H9 (cell line): ENCODE results near the gene LPGAT1. TPM values are rescaled to one million over a fixed set of nuclear protein-coding genes. Genes with fewer than 3 reads are reported as not detected.

Experiments
- DNase-seq: peaks from one replicate; pipeline ENCODE4 v3.0.0-alpha.2; 2017
- H2AFZ ChIP-seq: one replicate; pipeline ENCODE4 v1.6.1; 2013; ENCODE audit warnings: mild to moderate bottlenecking, low read length, control low read depth, moderate library complexity
- H2AK5ac ChIP-seq: 2 replicates; pipeline ENCODE4 v1.6.1; 2013; ENCODE audit warnings: low read length, control low read depth, mixed read lengths; ENCODE audit not compliant: insufficient read length
- H2BK120ac ChIP-seq: one replicate; pipeline ENCODE4 v1.6.1; 2013; ENCODE audit warnings: low read depth, mild to moderate bottlenecking, low read length, control low read depth, inconsistent platforms; ENCODE audit not compliant: poor library complexity, severe bottlenecking
- H2BK12ac ChIP-seq: 2 replicates; pipeline ENCODE4 v1.6.1; 2013; ENCODE audit warnings: low read length, control low read depth, mixed read lengths, low read depth; ENCODE audit not compliant: insufficient read length
- H2BK15ac ChIP-seq: 2 replicates; pipeline ENCODE4 v1.6.1; 2013; ENCODE audit warnings: low read depth, low read length, control low read depth
- H2BK20ac ChIP-seq: one replicate; pipeline ENCODE4 v1.6.1; 2013; ENCODE audit warnings: low read depth, mild to moderate bottlenecking, low read length, control low read depth, inconsistent platforms; ENCODE audit not compliant: poor library complexity, severe bottlenecking
- H2BK5ac ChIP-seq: 2 replicates; pipeline ENCODE4 v1.6.1; 2013; ENCODE audit warnings: low read length, control low read depth, mixed read lengths; ENCODE audit not compliant: insufficient read length
- H3K14ac ChIP-seq: 2 replicates; pipeline ENCODE4 v1.6.1; 2013; ENCODE audit warnings: low read length, control low read depth; ENCODE audit not compliant: insufficient read depth
- H3K18ac ChIP-seq: 2 replicates; pipeline ENCODE4 v1.6.1; 2013; ENCODE audit warnings: low read depth, mild to moderate bottlenecking, mixed read lengths, low read length, control low read depth; ENCODE audit not compliant: insufficient read length
- H3K23ac ChIP-seq: 2 replicates; pipeline ENCODE4 v1.6.1; 2013; ENCODE audit warnings: low read length, control low read depth, mixed read lengths, low read depth; ENCODE audit not compliant: insufficient read length
- H3K23me2 ChIP-seq: 2 replicates; pipeline ENCODE4 v1.6.1; 2013; ENCODE audit warnings: low read depth, mild to moderate bottlenecking, mixed read lengths, low read length, control low read depth; ENCODE audit not compliant: insufficient read length, poor library complexity, severe bottlenecking
- H3K27ac ChIP-seq: 2 replicates; pipeline ENCODE4 v1.5.1; 2013; ENCODE audit warnings: low read length, control low read depth, mixed read lengths, low read depth; ENCODE audit not compliant: insufficient read length
- H3K27me3 ChIP-seq: 2 replicates; pipeline ENCODE4 v1.6.1; 2013; ENCODE audit warnings: low read length, control low read depth, inconsistent platforms; ENCODE audit not compliant: insufficient read depth
- H3K4ac ChIP-seq: 2 replicates; pipeline ENCODE4 v1.6.1; 2013; ENCODE audit warnings: low read depth, mild to moderate bottlenecking, control low read depth, inconsistent platforms, low read length, moderate library complexity
- H3K4me1 ChIP-seq: 2 replicates; pipeline ENCODE4 v1.6.1; 2013; ENCODE audit warnings: low read length, control low read depth, inconsistent platforms; ENCODE audit not compliant: insufficient read depth
- H3K4me2 ChIP-seq: 2 replicates; pipeline ENCODE4 v1.6.1; 2013; ENCODE audit warnings: low read length, control low read depth, mixed read lengths; ENCODE audit not compliant: insufficient read length, insufficient read depth
- H3K56ac ChIP-seq: 2 replicates; pipeline ENCODE4 v1.6.1; 2013; ENCODE audit warnings: low read depth, mild to moderate bottlenecking, mixed read lengths, low read length, control low read depth; ENCODE audit not compliant: insufficient read length
- H3K79me1 ChIP-seq: 2 replicates; pipeline ENCODE4 v1.6.1; 2013; ENCODE audit warnings: low read depth, mild to moderate bottlenecking, moderate library complexity, low read length, control low read depth, inconsistent platforms; ENCODE audit not compliant: insufficient read depth, poor library complexity, severe bottlenecking
- H3K79me2 ChIP-seq: 2 replicates; pipeline ENCODE4 v1.6.1; 2013; ENCODE audit warnings: low read length, control low read depth, inconsistent platforms; ENCODE audit not compliant: insufficient read depth
- H3K9ac ChIP-seq: 2 replicates; pipeline ENCODE4 v1.6.1; 2013; ENCODE audit warnings: low read length, control low read depth, mixed read lengths; ENCODE audit not compliant: insufficient read length; ENCODE audit errors: extremely low read depth
- H3K9me3 ChIP-seq: one replicate; pipeline ENCODE4 v1.6.1; 2013; ENCODE audit warnings: low read depth, low read length, inconsistent platforms; ENCODE audit not compliant: control insufficient read depth
- H3T11ph ChIP-seq: one replicate; pipeline ENCODE4 v1.6.1; 2013; ENCODE audit warnings: mild to moderate bottlenecking, low read length, control low read depth, inconsistent platforms
- H4K20me1 ChIP-seq: one replicate; pipeline ENCODE4 v1.6.1; 2013; ENCODE audit not compliant: control insufficient read depth, insufficient read length, insufficient read depth
- H4K5ac ChIP-seq: 2 replicates; pipeline ENCODE4 v1.6.1; 2013; ENCODE audit warnings: low read depth, mild to moderate bottlenecking, mixed read lengths, low read length, control low read depth; ENCODE audit not compliant: insufficient read length
- H4K8ac ChIP-seq: replicated peaks from 2 replicates; pipeline ENCODE4 v1.6.1; 2013; ENCODE audit warnings: low read length, control low read depth, mixed read lengths, low read depth; ENCODE audit not compliant: insufficient read length
- H4K91ac ChIP-seq: 2 replicates; pipeline ENCODE4 v1.6.1; 2013; ENCODE audit warnings: low read depth, mild to moderate bottlenecking, moderate library complexity, mixed read lengths, low read length, control low read depth; ENCODE audit not compliant: insufficient read length
- H3K27ac Mint-ChIP-seq, 3 experiments: 2 replicates in 2 of 3; 3 replicates in 1 of 3; pipeline ENCODE4 v1.8.0; 2020 to 2021; ENCODE audit warnings: mixed read lengths in 3 of 3, mild to moderate bottlenecking in 1 of 3, moderate library complexity in 1 of 3
- H3K27me3 Mint-ChIP-seq: 2 replicates; pipeline ENCODE4 v1.8.0; 2021; ENCODE audit warnings: low read depth, mild to moderate bottlenecking, moderate library complexity, mixed read lengths
- H3K36me3 Mint-ChIP-seq, 3 experiments: 2 replicates in 2 of 3; 3 replicates in 1 of 3; pipeline ENCODE4 v1.8.0; 2020 to 2021; ENCODE audit warnings: low read depth in 3 of 3, mixed read lengths in 3 of 3; ENCODE audit not compliant: insufficient read depth in 1 of 3
- H3K4me1 Mint-ChIP-seq, 2 experiments: 2 replicates each; pipeline ENCODE4 v1.8.0; 2020; ENCODE audit warnings: mixed read lengths in 2 of 2
- H3K4me3 Mint-ChIP-seq, 2 experiments: 2 replicates in 1 of 2; 3 replicates in 1 of 2; pipeline ENCODE4 v1.8.0; 2020 to 2021; ENCODE audit warnings: mild to moderate bottlenecking in 2 of 2, mixed read lengths in 2 of 2, moderate library complexity in 1 of 2
- H3K9me3 Mint-ChIP-seq, 2 experiments: 2 replicates in 1 of 2; 3 replicates in 1 of 2; pipeline ENCODE4 v1.8.0; 2020; ENCODE audit warnings: mild to moderate bottlenecking in 2 of 2, mixed read lengths in 2 of 2, moderate library complexity in 1 of 2
- WGBS: extraction: QIAGEN DNeasy Blood & Tissue Kit; methylation state at CpG from one replicate; pipeline ENCODE4 v1.1.7; 2013; ENCODE audit warnings: missing lambda C conversion rate, low lambda C conversion rate, mixed read lengths; ENCODE audit not compliant: insufficient read length; ENCODE audit errors: extremely low coverage; 5-methylcytosine and 5-hydroxymethylcytosine counted together
- total RNA-seq: library from RNA; stranded (reverse); gene quantifications from 2 replicates; pipeline ENCODE4 v1.2.1, GENCODE V29; 2021
- TF ChIP-seq, protein P1 (sequence below): fragments of 200-600 bp; sonication (generic); conservative IDR thresholded peaks from 3 replicates; pipeline ENCODE4 v1.8.0; 2021; ENCODE audit warnings: antibody characterized with exemption, mild to moderate bottlenecking

LPGAT1 gene
- total RNA-seq, 1 experiment from 2014 or later, result 12.2 TPM

DNA sequence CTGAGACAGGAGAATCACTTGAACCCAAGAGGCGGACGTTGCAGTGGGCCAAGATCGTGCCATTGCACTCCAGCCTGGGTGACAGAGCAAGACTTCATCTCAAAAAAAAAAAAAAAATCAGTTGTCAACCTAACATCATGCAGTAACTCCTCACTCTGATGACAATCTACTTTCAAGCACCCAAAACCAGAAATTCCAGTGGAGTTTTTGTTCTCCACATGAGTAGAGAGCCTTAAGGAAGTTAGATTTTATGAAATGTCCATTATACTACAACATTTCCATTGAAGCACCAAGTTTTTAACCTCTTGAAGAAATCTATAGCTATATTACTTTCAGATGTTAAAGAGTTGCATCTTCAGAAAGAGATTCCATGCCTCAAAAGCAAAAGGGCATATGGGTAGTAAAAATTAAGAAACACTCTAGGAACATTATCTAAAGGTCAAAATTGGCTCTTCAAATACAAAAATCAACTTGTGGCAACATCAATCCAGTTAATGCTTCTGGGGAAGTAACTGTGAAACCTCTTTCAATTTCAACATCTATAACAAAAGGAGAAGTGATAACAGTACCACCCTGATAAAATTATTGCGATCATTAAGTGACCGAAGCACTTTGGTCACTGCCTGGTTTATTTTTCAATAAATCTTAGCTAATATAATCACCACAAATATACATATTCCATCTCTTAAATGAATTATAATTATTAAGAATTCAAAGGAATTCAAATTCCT is 7.7 kb downstream of the LPGAT1 start:
- H2BK5ac ChIP-seq, result no peak overlapping the region
- H3K79me1 ChIP-seq, result no peaks in the 10 kb centered on the region
- no peak overlapping the region for H4K91ac ChIP-seq
- no peak overlapping the region for H3K56ac ChIP-seq
- H3K4me2 ChIP-seq, result no peak overlapping the region
- no peak overlapping the region for H2AK5ac ChIP-seq
- no peaks in the 10 kb centered on the region for H4K20me1 ChIP-seq
- no peaks in the 10 kb centered on the region for H3K23me2 ChIP-seq
- no peak for DNase-seq
- peaks cover 0 to 8% (median 0%) of the 10 kb centered on the region in 3 experiments; a peak in 2 of 7 replicates for H3K36me3 Mint-ChIP-seq
- H3K9ac ChIP-seq, result no peak overlapping the region
- no peak overlapping the region for H3K4me3 Mint-ChIP-seq
- WGBS, result no CpG with 5 or more reads among the region's 5 CpGs
- H3K18ac ChIP-seq, result no peak overlapping the region
- no peak overlapping the region for H2BK20ac ChIP-seq
- H3K9me3 Mint-ChIP-seq, result peaks cover 0 to 3% of the 10 kb centered on the region in 2 experiments; a peak in 2 of 5 replicates
- no peaks in the 10 kb centered on the region for H3K9me3 ChIP-seq
- no peak overlapping the region for H3T11ph ChIP-seq
- no peak overlapping the region for H3K27ac ChIP-seq
- H2AFZ ChIP-seq, result no peak overlapping the region
- H3K23ac ChIP-seq, result no peak overlapping the region
- no peaks in the 10 kb centered on the region for H3K27me3 ChIP-seq
- H4K5ac ChIP-seq, result no peak overlapping the region
- H3K14ac ChIP-seq, result no peak overlapping the region
- H2BK12ac ChIP-seq, result no peak overlapping the region
- no peaks in the 10 kb centered on the region for H3K4me1 Mint-ChIP-seq
- TF ChIP-seq, protein P1, sequence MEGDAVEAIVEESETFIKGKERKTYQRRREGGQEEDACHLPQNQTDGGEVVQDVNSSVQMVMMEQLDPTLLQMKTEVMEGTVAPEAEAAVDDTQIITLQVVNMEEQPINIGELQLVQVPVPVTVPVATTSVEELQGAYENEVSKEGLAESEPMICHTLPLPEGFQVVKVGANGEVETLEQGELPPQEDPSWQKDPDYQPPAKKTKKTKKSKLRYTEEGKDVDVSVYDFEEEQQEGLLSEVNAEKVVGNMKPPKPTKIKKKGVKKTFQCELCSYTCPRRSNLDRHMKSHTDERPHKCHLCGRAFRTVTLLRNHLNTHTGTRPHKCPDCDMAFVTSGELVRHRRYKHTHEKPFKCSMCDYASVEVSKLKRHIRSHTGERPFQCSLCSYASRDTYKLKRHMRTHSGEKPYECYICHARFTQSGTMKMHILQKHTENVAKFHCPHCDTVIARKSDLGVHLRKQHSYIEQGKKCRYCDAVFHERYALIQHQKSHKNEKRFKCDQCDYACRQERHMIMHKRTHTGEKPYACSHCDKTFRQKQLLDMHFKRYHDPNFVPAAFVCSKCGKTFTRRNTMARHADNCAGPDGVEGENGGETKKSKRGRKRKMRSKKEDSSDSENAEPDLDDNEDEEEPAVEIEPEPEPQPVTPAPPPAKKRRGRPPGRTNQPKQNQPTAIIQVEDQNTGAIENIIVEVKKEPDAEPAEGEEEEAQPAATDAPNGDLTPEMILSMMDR, result no peak
- no peak overlapping the region for H2BK120ac ChIP-seq
- H3K79me2 ChIP-seq, result no peaks in the 10 kb centered on the region
- no peaks in the 10 kb centered on the region for H3K27me3 Mint-ChIP-seq
- no peaks in the 10 kb centered on the region for H3K4me1 ChIP-seq
- H3K27ac Mint-ChIP-seq, result no peak overlapping the region
- no peak overlapping the region for H3K4ac ChIP-seq
- H2BK15ac ChIP-seq, result no peak overlapping the region
- H4K8ac ChIP-seq, result no peak overlapping the region
